Keratinocyte (primary cell): ENCODE measurements around the gene WFIKKN1. TPM values are rescaled to one million over a fixed set of nuclear protein-coding genes. Genes with fewer than 3 reads are reported as not detected.

ENCODE experiments used
- DNase-seq: peaks from one replicate; pipeline ENCODE4 v3.0.0-alpha.2; 2011; ENCODE audit warnings: low read depth, missing footprints, low spot score
- FAIRE-seq: peaks from 2 replicates; lab custom pipeline; 2011; peaks lifted over from hg19 to GRCh38; lab: Jason Lieb, UNC
- H2AFZ ChIP-seq: 2 replicates; pipeline ENCODE4 v1.6.0; 2012; ENCODE audit warnings: low read length, control low read depth, inconsistent platforms; ENCODE audit not compliant: control insufficient read depth
- H3K27ac ChIP-seq: 2 replicates; pipeline ENCODE4 v1.5.1; 2011; ENCODE audit warnings: low read length; ENCODE audit not compliant: control insufficient read depth, insufficient read depth
- H3K27me3 ChIP-seq: 3 replicates; pipeline ENCODE4 v1.6.0; 2011; ENCODE audit warnings: low read length; ENCODE audit not compliant: control insufficient read depth, insufficient read depth; ENCODE audit errors: extremely low read depth
- H3K36me3 ChIP-seq, 2 experiments: 2 replicates in 1 of 2; 3 replicates in 1 of 2; pipeline ENCODE4 v1.5.1; 2011; ENCODE audit warnings: low read length in 2 of 2, mild to moderate bottlenecking in 1 of 2; ENCODE audit not compliant: control insufficient read depth in 2 of 2, insufficient read depth in 2 of 2; ENCODE audit errors: extremely low read depth in 1 of 2
- H3K4me1 ChIP-seq: 3 replicates; pipeline ENCODE4 v1.5.1; 2011; ENCODE audit warnings: low read length; ENCODE audit not compliant: control insufficient read depth, insufficient read depth; ENCODE audit errors: extremely low read depth
- H3K4me2 ChIP-seq: 3 replicates; pipeline ENCODE4 v1.6.0; 2011; ENCODE audit warnings: low read depth, low read length; ENCODE audit not compliant: control insufficient read depth, insufficient read depth; ENCODE audit errors: extremely low read depth
- H3K4me3 ChIP-seq, 3 experiments: fragments of 200-600 bp in 1 of 3; sonication (generic) in 1 of 3; 2 replicates in 2 of 3; 3 replicates in 1 of 3; pipeline ENCODE4 v1.5.1; 2011 to 2016; ENCODE audit warnings: low read length in 3 of 3, mild to moderate bottlenecking in 3 of 3, control low read depth in 2 of 3, inconsistent platforms in 1 of 3, low read depth in 1 of 3, mixed read lengths in 1 of 3, mixed run types in 1 of 3, moderate library complexity in 1 of 3; ENCODE audit not compliant: control insufficient read depth in 2 of 3, insufficient read depth in 2 of 3; ENCODE audit errors: extremely low read depth in 1 of 3
- H3K79me2 ChIP-seq: 2 replicates; pipeline ENCODE4 v1.6.0; 2012; ENCODE audit warnings: low read length; ENCODE audit not compliant: control insufficient read depth, insufficient read depth
- H3K9ac ChIP-seq: 3 replicates; pipeline ENCODE4 v1.6.0; 2011; ENCODE audit warnings: low read length; ENCODE audit not compliant: control insufficient read depth, insufficient read depth; ENCODE audit errors: extremely low read depth
- H3K9me1 ChIP-seq: 3 replicates; pipeline ENCODE4 v1.6.0; 2011; ENCODE audit warnings: low read length; ENCODE audit not compliant: control insufficient read depth, insufficient read depth; ENCODE audit errors: extremely low read depth
- H3K9me3 ChIP-seq: 2 replicates; pipeline ENCODE4 v1.5.1; 2012; ENCODE audit warnings: low read depth, low read length; ENCODE audit not compliant: control insufficient read depth
- H4K20me1 ChIP-seq: 3 replicates; pipeline ENCODE4 v1.6.0; 2011; ENCODE audit warnings: low read length; ENCODE audit not compliant: control insufficient read depth, insufficient read depth; ENCODE audit errors: extremely low read depth
- EZH2 ChIP-seq: IDR thresholded peaks from one replicate; pipeline ENCODE4 v1.6.1; 2012; ENCODE audit warnings: inconsistent platforms, mild to moderate bottlenecking, low read length, moderate library complexity
- dilution Hi-C: fragments of 300-500 bp; cut with MboI; formaldehyde crosslinking; loops from one replicate; pipeline ENCODE4 v1.7.0; 2020; ENCODE audit warnings: low sequenced_read_pairs; ENCODE audit not compliant: extremely low pct_ligation_motif_present
- polyA plus RNA-seq, 5 experiments: library from polyadenylated mRNA; depleted of rRNA in 3 of 5; stranded (reverse) in 3 of 5; stranded (forward) in 1 of 5; unstranded in 1 of 5; fragments of >200 nt; gene quantifications; 1 replicate in 1 of 5; 2 replicates in 3 of 5; 3 replicates in 1 of 5; pipeline versions ENCODE4 v1.2.1 to v1.2.3, GENCODE V29; 2011 to 2012; ENCODE audit warnings: missing spikeins in 2 of 5, low read depth in 1 of 5, low replicate concordance in 1 of 5
- TF ChIP-seq, protein P1 (sequence below), 3 experiments: IDR thresholded peaks in 1 of 3; conservative IDR thresholded peaks in 1 of 3; optimal IDR thresholded peaks in 1 of 3; 2 replicates in 2 of 3; 3 replicates in 1 of 3; pipeline versions ENCODE3 to v1.5.1; 2011; ENCODE audit warnings: low read length in 3 of 3, mild to moderate bottlenecking in 3 of 3, moderate library complexity in 2 of 3, control low read depth in 1 of 3, inconsistent platforms in 1 of 3; ENCODE audit not compliant: insufficient read depth in 2 of 3; ENCODE audit errors: extremely low read depth in 1 of 3

The WFIKKN1 gene
- polyA plus RNA-seq, 1 donor (not counting 4 experiments of a cell fraction or from before 2014, with no cell fraction given), result not detected

DNA sequence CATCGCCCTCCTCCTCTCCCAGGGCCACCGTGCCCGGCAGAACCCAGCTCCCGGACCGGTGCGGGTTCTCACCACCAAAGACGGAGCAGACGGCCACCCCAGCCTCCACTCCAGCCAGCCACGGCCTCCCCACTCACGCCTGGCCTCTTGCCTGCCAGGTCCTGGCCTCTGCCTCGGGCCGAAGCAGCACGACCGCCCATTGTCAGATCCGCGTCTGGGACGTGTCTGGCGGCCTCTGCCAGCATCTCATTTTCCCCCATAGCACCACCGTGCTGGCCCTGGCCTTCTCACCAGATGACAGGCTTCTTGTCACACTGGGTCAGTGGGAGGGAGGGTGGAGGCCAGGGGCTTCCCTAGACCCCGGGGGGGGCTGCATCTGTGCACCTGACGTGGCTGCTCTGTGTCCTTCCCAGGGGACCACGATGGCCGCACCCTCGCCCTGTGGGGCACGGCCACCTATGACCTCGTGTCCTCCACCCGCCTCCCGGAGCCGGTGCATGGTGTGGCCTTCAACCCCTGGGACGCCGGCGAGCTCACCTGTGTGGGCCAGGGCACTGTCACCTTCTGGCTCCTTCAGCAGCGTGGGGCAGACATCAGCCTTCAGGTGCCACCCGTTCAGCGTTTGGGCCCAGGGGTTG lies 30.5 kb downstream of the WFIKKN1 start:
- no peaks in the 10 kb centered on the region for H3K9me1 ChIP-seq
- no peaks in the 10 kb centered on the region for H3K4me1 ChIP-seq
- H3K27ac ChIP-seq, result no peak overlapping the region
- dilution Hi-C loops, result no loop called here
- FAIRE-seq, result no peak
- no peak overlapping the region for H3K4me2 ChIP-seq
- no peaks in the 10 kb centered on the region for H4K20me1 ChIP-seq
- no peaks in the 10 kb centered on the region for H3K27me3 ChIP-seq
- no peak for DNase-seq
- H3K9me3 ChIP-seq, result no peaks in the 10 kb centered on the region
- H3K4me3 ChIP-seq, result no peak overlapping the region
- TF ChIP-seq EZH2, result no peak
- TF ChIP-seq, protein P1, sequence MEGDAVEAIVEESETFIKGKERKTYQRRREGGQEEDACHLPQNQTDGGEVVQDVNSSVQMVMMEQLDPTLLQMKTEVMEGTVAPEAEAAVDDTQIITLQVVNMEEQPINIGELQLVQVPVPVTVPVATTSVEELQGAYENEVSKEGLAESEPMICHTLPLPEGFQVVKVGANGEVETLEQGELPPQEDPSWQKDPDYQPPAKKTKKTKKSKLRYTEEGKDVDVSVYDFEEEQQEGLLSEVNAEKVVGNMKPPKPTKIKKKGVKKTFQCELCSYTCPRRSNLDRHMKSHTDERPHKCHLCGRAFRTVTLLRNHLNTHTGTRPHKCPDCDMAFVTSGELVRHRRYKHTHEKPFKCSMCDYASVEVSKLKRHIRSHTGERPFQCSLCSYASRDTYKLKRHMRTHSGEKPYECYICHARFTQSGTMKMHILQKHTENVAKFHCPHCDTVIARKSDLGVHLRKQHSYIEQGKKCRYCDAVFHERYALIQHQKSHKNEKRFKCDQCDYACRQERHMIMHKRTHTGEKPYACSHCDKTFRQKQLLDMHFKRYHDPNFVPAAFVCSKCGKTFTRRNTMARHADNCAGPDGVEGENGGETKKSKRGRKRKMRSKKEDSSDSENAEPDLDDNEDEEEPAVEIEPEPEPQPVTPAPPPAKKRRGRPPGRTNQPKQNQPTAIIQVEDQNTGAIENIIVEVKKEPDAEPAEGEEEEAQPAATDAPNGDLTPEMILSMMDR (optimal IDR thresholded peaks at IDR 0.05 in 1 of 3, IDR thresholded peaks at IDR 0.05 in 1 of 3, conservative IDR thresholded peaks at IDR 0.05 in 1 of 3; ENCODE audit: extremely low read depth in 1 of 3, insufficient read depth in 2 of 3, low read length in 3 of 3), result no peak
- no peak overlapping the region for H2AFZ ChIP-seq
- H3K79me2 ChIP-seq, result no peaks in the 10 kb centered on the region
- no peaks in the 10 kb centered on the region for H3K36me3 ChIP-seq
- H3K9ac ChIP-seq, result no peak overlapping the region

DNA sequence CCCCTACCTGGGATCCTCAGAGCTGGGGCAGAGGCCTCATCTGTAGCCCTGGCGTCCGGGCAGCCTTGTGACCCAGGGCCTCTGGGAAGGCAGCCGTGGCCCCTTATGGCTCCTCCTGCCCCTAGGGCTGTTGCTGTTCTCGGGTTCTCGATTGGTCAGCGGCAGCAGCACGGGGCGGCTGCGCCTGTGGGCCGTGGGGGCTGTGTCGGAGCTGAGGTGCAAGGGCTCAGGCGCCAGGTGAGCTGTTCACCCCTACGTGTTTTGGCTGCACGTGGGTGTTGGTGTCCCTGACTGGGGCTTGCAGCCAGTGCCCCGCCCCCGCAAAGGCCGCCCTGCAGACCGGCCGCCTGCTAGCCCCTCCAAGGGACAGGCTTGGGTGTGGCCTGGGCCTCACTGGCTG lies 31.3 kb downstream of the WFIKKN1 start:
- Histone ChIP-seq H3K79me2 (no peaks in the 10 kb centered on the region), H4K20me1 (no peaks in the 10 kb centered on the region), H2AFZ (no peak overlapping the region), H3K4me1 (no peaks in the 10 kb centered on the region), H3K36me3 (no peaks in the 10 kb centered on the region), H3K9me1 (no peaks in the 10 kb centered on the region), H3K9ac (no peak overlapping the region), H3K4me2 (no peak overlapping the region), H3K27ac (no peak overlapping the region), H3K27me3 (no peaks in the 10 kb centered on the region), H3K9me3 (no peaks in the 10 kb centered on the region), H3K4me3 (no peak overlapping the region)
- DNase-seq (no peak), FAIRE-seq (no peak)
- no peak for TF ChIP-seq EZH2
- TF ChIP-seq, protein P1 (optimal IDR thresholded peaks at IDR 0.05 in 1 of 3, IDR thresholded peaks at IDR 0.05 in 1 of 3, conservative IDR thresholded peaks at IDR 0.05 in 1 of 3; ENCODE audit: extremely low read depth in 1 of 3, insufficient read depth in 2 of 3, low read length in 3 of 3), result no peak
- dilution Hi-C loops, result no loop called here
